IPS-20b (cell line): ENCODE data around the gene MAGIX.

ENCODE experiments used
- H3K27ac ChIP-seq: one replicate; pipeline ENCODE4 v1.5.1; 2013; ENCODE audit warnings: low read length
- H3K27me3 ChIP-seq: 2 replicates; pipeline ENCODE4 v1.6.1; 2013; ENCODE audit warnings: mild to moderate bottlenecking, low read length, inconsistent platforms; ENCODE audit not compliant: insufficient read depth
- H3K36me3 ChIP-seq: 2 replicates; pipeline ENCODE4 v1.6.1; 2013; ENCODE audit warnings: low read depth, mild to moderate bottlenecking, inconsistent platforms, low read length, moderate library complexity; ENCODE audit not compliant: insufficient read depth
- H3K4me1 ChIP-seq: 2 replicates; pipeline ENCODE4 v1.6.1; 2013; ENCODE audit warnings: mild to moderate bottlenecking, control low read depth, inconsistent platforms, low read length, moderate library complexity; ENCODE audit not compliant: insufficient read depth
- H3K4me3 ChIP-seq: 2 replicates; pipeline ENCODE4 v1.5.1; 2013; ENCODE audit warnings: mild to moderate bottlenecking, low read length, inconsistent platforms
- H3K9ac ChIP-seq: 2 replicates; pipeline ENCODE4 v1.6.1; 2013; ENCODE audit warnings: low read depth, mild to moderate bottlenecking, inconsistent platforms, low read length, moderate library complexity
- H3K9me3 ChIP-seq: 2 replicates; pipeline ENCODE4 v1.6.1; 2013; ENCODE audit warnings: mild to moderate bottlenecking, low read depth, low read length, inconsistent platforms; ENCODE audit not compliant: insufficient read depth

MAGIX gene

GRCh38 chrX:49212209-49212608 lies 49.7 kb downstream of the MAGIX start:
- H3K4me3 ChIP-seq: no peak overlapping the region
- H3K27me3 ChIP-seq: no peaks in the 10 kb centered on the region
- H3K9me3 ChIP-seq: no peaks in the 10 kb centered on the region
- no peak overlapping the region for H3K9ac ChIP-seq
- no peak overlapping the region for H3K27ac ChIP-seq
- no peaks in the 10 kb centered on the region for H3K36me3 ChIP-seq
- no peaks in the 10 kb centered on the region for H3K4me1 ChIP-seq

GRCh38 chrX:49212861-49213260 lies 50.3 kb downstream of the MAGIX start:
- Histone ChIP-seq H3K4me1 (no peaks in the 10 kb centered on the region), H3K9me3 (no peaks in the 10 kb centered on the region), H3K4me3 (no peak overlapping the region), H3K27ac (no peak overlapping the region), H3K9ac (no peak overlapping the region), H3K27me3 (no peaks in the 10 kb centered on the region), H3K36me3 (no peaks in the 10 kb centered on the region)

GRCh38 chrX:49214416-49214815 lies 51.9 kb downstream of the MAGIX start:
- Histone ChIP-seq H3K4me3 (no peak overlapping the region), H3K9me3 (no peaks in the 10 kb centered on the region), H3K4me1 (no peaks in the 10 kb centered on the region), H3K27ac (no peak overlapping the region), H3K36me3 (no peaks in the 10 kb centered on the region), H3K27me3 (no peaks in the 10 kb centered on the region), H3K9ac (no peak overlapping the region)

- Histone ChIP-seq H3K4me3 (no peak overlapping the region), H3K9me3 (no peaks in the 10 kb centered on the region), H3K27me3 (no peaks in the 10 kb centered on the region), H3K9ac (no peak overlapping the region), H3K27ac (no peak overlapping the region), H3K36me3 (no peaks in the 10 kb centered on the region), H3K4me1 (no peaks in the 10 kb centered on the region)
Observed at GRCh38 chrX:49214996-49215526, 52.5 kb downstream of the MAGIX start.
